Neural cell (in vitro differentiated cells): ENCODE measurements around the gene GPAT3. TPM values are rescaled to one million over a fixed set of nuclear protein-coding genes. Genes with fewer than 3 reads are reported as not detected.

Source experiments
- H2AFZ ChIP-seq: fragments of 200-600, 300-800 bp; sonication (generic), shearing (Covaris generic); 2 replicates; pipeline ENCODE4 v1.6.0; 2014; ENCODE audit warnings: low read depth, mild to moderate bottlenecking, antibody characterized with exemption, low read length, moderate library complexity
- H3F3A ChIP-seq: fragments of 200-600 bp; shearing (Covaris generic); 2 replicates; pipeline ENCODE4 v1.6.1; 2016; ENCODE audit warnings: mild to moderate bottlenecking, moderate library complexity, mixed read lengths, antibody characterized with exemption, low read length; ENCODE audit not compliant: insufficient read depth, poor library complexity, severe bottlenecking
- H3K27ac ChIP-seq: fragments of 200-600, 300-800 bp; sonication (generic), shearing (Covaris generic); 2 replicates; pipeline ENCODE4 v1.5.1; 2014; ENCODE audit warnings: mild to moderate bottlenecking, low read length, moderate library complexity
- H3K27me3 ChIP-seq: fragments of 300-800, 200-600 bp; sonication (generic), shearing (Covaris generic); 2 replicates; pipeline ENCODE4 v1.6.0; 2014; ENCODE audit warnings: mild to moderate bottlenecking, low read depth, low read length, moderate library complexity; ENCODE audit not compliant: insufficient read depth
- H3K36me3 ChIP-seq: fragments of 300-800, 200-600 bp; sonication (generic), shearing (Covaris generic); 2 replicates; pipeline ENCODE4 v1.5.1; 2014; ENCODE audit warnings: mild to moderate bottlenecking, antibody characterized with exemption, low read length, moderate library complexity; ENCODE audit not compliant: insufficient read depth
- H3K4me2 ChIP-seq: fragments of 300-800, 200-600 bp; sonication (generic), shearing (Covaris generic); 2 replicates; pipeline ENCODE4 v1.6.0; 2014; ENCODE audit warnings: mild to moderate bottlenecking, low read length
- H3K4me3 ChIP-seq: fragments of 300-800, 200-600 bp; sonication (generic), shearing (Covaris generic); 2 replicates; pipeline ENCODE4 v1.5.1; 2014; ENCODE audit warnings: mild to moderate bottlenecking, low read length, moderate library complexity
- H3K79me2 ChIP-seq: fragments of 200-600 bp; shearing (Covaris generic); replicated peaks from 2 replicates; pipeline ENCODE4 v1.6.0; 2014; ENCODE audit warnings: mild to moderate bottlenecking, low read length, moderate library complexity; ENCODE audit not compliant: insufficient read depth
- H3K9ac ChIP-seq: fragments of 300-800, 200-600 bp; sonication (generic), shearing (Covaris generic); 2 replicates; pipeline ENCODE4 v1.6.1; 2016; ENCODE audit warnings: mild to moderate bottlenecking, low read length, mixed read lengths
- H3K9me2 ChIP-seq: fragments of 200-600 bp; shearing (Covaris generic); 2 replicates; pipeline ENCODE4 v1.6.1; 2016; ENCODE audit warnings: mild to moderate bottlenecking, low read length, mixed read lengths; ENCODE audit not compliant: insufficient read depth
- H3K9me3 ChIP-seq: fragments of 200-600, 300-800 bp; sonication (generic), shearing (Covaris generic); 2 replicates; pipeline ENCODE4 v1.6.1; 2016; ENCODE audit warnings: mild to moderate bottlenecking, mixed run types, low read length, moderate library complexity, mixed read lengths
- H4K20me1 ChIP-seq: fragments of 200-600 bp; shearing (Covaris generic); 2 replicates; pipeline ENCODE4 v1.6.1; 2016; ENCODE audit warnings: mild to moderate bottlenecking, mixed run types; ENCODE audit not compliant: insufficient read depth
- CTCF ChIP-seq: fragments of 450-650 bp; IDR thresholded peaks from 2 replicates; pipeline ENCODE4 v1.5.1; 2014; ENCODE audit warnings: antibody characterized with exemption, mild to moderate bottlenecking, moderate library complexity; ENCODE audit not compliant: poor library complexity, severe bottlenecking
- EP300 ChIP-seq: fragments of 450-650 bp; conservative IDR thresholded peaks from 2 replicates; pipeline ENCODE4 v1.6.1; 2014; ENCODE audit warnings: antibody characterized with exemption, mild to moderate bottlenecking, moderate library complexity; ENCODE audit not compliant: poor library complexity, severe bottlenecking
- EZH2 ChIP-seq: fragments of 200-600, 300-800 bp; shearing (Covaris generic), sonication (generic); IDR thresholded peaks from 2 replicates; pipeline ENCODE4 v1.6.1; 2014; ENCODE audit warnings: antibody characterized with exemption, low read length, borderline replicate concordance, mild to moderate bottlenecking; ENCODE audit not compliant: insufficient read depth, poor library complexity, severe bottlenecking
- MXI1 ChIP-seq: fragments of 450-650 bp; conservative IDR thresholded peaks from 2 replicates; pipeline ENCODE4 v1.6.1; 2014; ENCODE audit warnings: antibody characterized with exemption, mild to moderate bottlenecking; ENCODE audit not compliant: poor library complexity, severe bottlenecking
- POLR2AphosphoS5 ChIP-seq: IDR thresholded peaks from 2 replicates; pipeline ENCODE4 v1.6.1; 2012
- RAD21 ChIP-seq: fragments of 450-650 bp; conservative IDR thresholded peaks from 2 replicates; pipeline ENCODE4 v1.6.1; 2014; ENCODE audit warnings: antibody characterized with exemption, mild to moderate bottlenecking, moderate library complexity
- REST ChIP-seq: IDR thresholded peaks from 2 replicates; pipeline ENCODE4 v1.6.1; 2012; ENCODE audit warnings: borderline replicate concordance
- SMC3 ChIP-seq: fragments of 450-650 bp; conservative IDR thresholded peaks from 2 replicates; pipeline ENCODE4 v1.6.1; 2014; ENCODE audit warnings: antibody characterized with exemption, mild to moderate bottlenecking, moderate library complexity; ENCODE audit not compliant: poor library complexity
- TAF1 ChIP-seq: IDR thresholded peaks from 2 replicates; pipeline ENCODE4 v1.6.1; 2012; ENCODE audit warnings: low read depth
- polyA plus RNA-seq: library from polyadenylated mRNA; depleted of rRNA; stranded (reverse); fragments of >200 nt; gene quantifications from 2 replicates; pipeline ENCODE4 v1.2.3, GENCODE V29; 2014

GPAT3 gene
- polyA plus RNA-seq, 1 donor from 2014 or later = not detected

DNA sequence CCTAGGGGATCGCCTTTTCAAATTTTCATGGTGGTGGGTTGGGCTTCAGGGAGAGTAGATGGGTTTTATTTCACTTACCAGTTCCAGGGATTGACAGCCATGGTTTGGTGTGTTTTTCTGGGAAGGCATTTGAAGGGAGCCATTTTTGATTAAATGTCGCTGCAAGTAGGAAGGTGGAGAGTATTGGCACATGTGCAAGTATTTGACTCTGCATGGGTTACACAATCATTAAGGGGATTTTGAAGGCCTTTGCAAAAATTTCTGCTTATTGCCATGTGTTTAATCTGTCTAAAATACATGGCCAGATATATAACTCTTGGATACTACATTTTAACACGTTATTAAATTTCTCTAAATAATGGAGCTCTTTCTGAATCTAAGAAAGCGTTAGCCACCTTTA is 55.1 kb downstream of the GPAT3 start:
- Histone ChIP-seq H3K9me2 (no peaks in the 10 kb centered on the region), H2AFZ (no peak overlapping the region), H3K9ac (no peak overlapping the region), H3K4me3 (no peak overlapping the region), H3K36me3 (no peaks in the 10 kb centered on the region), H3K9me3 (no peaks in the 10 kb centered on the region), H3K79me2 (no peaks in the 10 kb centered on the region), H4K20me1 (no peaks in the 10 kb centered on the region), H3K4me2 (no peak overlapping the region), H3K27ac (no peak overlapping the region), H3K27me3 (no peaks in the 10 kb centered on the region), H3F3A (no peaks in the 10 kb centered on the region)
- no peak for TF ChIP-seq CTCF

- Histone ChIP-seq H2AFZ (no peak overlapping the region), H3K4me3 (no peak overlapping the region), H4K20me1 (no peaks in the 10 kb centered on the region), H3K27ac (no peak overlapping the region), H3K27me3 (no peaks in the 10 kb centered on the region), H3F3A (no peaks in the 10 kb centered on the region), H3K9ac (no peak overlapping the region), H3K79me2 (no peaks in the 10 kb centered on the region), H3K4me2 (no peak overlapping the region), H3K36me3 (no peaks in the 10 kb centered on the region), H3K9me3 (no peaks in the 10 kb centered on the region), H3K9me2 (no peaks in the 10 kb centered on the region)
- no peak for TF ChIP-seq SMC3
- no peak for TF ChIP-seq EZH2
- no peak for TF ChIP-seq POLR2AphosphoS5
- TF ChIP-seq REST = no peak
- no peak for TF ChIP-seq TAF1
- TF ChIP-seq RAD21 = no peak
- no peak for TF ChIP-seq EP300
- no peak for TF ChIP-seq CTCF
- TF ChIP-seq MXI1 = no peak
These were observed 55.8 kb downstream of the GPAT3 start for GRCh38 chr4:83591730-83592129.
